Mucosa of gallbladder (tissue), 1 donor: ENCODE data around the gene PHYHIPL. TPM values are rescaled to one million over a fixed set of nuclear protein-coding genes. Genes with fewer than 3 reads are reported as not detected.
"Not testable (repeated sequence)": the region's sequence is repeated elsewhere in the genome, so short reads cannot be mapped to it uniquely, and the experiment has no call there.

ENCODE experiments used
- DNase-seq: peaks from one replicate; pipeline ENCODE4 v3.0.0-alpha.2; 2020; ENCODE audit warnings: low spot score
- total RNA-seq: library from RNA; stranded (reverse); gene quantifications from one replicate; pipeline ENCODE4 v1.2.1, GENCODE V29; 2021
- donor health status: DM: no; HTN: no; CAD: no.

The PHYHIPL gene
- total RNA-seq, 1 donor from 2014 or later, result 0.20 TPM

DNA sequence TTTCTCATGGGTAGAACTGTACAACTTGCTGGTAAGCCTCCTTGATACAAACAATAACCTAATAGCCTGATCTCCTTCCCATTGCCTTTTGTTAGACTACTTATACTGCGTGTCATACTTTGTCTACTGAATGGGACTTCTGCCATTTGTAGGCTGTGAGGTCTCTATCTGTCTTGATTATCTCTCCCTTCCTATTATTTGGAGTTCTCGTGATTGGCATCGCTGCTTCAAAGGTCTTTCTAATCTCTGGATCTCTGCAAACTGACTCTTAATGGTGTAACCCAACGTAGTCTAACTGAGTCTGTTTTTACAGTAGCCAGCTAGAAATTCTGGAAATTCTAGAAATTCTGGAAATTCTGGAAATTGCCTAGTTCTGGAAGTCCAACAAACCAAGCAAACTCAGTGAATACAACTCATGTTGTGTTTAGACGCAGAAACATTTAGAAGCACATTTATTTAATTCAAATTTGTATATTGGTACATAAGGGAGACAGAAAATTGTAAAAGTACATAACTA is 29.8 kb downstream of the PHYHIPL start:
- DNase-seq, result no peak

DNA sequence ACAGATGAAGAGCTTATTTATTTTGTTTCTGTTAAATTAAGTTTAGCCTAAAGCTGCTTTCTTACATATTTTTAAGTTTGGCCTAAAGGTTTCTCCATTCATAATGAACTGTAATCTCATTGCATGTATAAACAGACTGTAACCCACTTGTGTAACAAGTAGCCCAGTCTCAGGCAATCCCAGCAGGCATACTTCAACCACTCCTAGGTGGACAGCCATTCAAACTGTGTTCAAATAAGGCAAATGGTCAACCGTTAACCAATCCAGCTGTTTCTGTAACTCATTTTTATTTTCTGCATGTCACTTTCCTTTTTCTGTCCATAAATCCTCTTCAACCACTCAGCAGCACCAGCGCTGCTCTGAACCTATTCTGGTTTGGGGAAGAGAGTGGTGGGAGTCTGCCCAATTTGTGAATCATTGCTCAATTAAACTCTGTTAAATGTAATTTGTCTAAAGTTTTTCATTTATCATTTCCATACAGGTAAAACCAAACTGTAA is 35.9 kb downstream of the PHYHIPL start:
- DNase-seq, result no peak

DNA sequence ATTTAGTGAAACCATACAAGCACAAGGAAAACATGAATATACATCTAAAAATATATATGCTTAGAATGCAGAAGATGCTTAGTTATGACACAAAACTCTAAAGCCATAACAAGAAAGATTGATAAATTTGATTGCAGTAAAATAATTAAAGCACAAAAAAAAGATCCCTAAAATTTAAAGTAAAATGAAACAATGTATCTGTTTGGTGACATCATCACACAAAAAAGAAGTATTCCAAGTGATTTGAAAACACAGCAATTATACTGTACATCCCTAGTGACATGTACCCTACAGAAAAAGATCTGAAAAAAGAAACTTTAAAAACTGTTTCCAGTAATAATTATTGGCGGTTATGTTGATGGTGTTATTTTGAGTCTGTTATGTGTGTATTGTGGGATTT is 37.7 kb downstream of the PHYHIPL start:
- DNase-seq, result no peak

DNA sequence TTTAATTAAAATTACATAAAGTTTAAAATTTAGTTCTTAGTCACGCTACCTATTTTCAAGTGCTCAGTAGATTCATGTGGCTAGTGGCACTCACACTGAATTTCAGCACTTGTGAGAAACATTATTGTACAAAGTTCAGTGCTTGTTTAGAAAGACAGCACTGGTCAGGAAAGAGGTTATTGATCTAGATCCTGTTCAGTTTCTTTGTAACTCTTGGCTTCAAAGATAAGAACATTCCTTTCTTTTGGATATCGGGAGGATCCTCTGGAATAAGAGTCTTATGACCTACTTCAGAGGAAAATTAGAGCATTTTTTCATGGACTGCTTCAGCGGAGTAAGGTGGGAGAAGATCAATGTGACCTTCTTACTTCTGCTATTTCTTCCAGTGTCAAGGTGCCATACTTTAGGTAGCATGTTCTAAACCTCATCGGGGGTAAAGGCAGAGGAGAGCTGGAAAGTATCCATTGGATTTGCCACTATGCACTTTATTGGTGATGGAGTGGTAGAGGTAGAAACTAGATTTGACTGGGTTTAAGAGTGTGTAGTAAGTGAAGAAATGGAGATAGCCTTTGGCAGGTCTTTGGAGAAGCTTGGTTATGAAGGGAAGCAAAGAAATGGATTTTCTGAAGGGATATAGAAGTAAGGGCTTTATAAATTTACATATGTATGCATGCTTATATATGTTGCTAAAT is 39.9 kb downstream of the PHYHIPL start:
- DNase-seq, result no peak

DNA sequence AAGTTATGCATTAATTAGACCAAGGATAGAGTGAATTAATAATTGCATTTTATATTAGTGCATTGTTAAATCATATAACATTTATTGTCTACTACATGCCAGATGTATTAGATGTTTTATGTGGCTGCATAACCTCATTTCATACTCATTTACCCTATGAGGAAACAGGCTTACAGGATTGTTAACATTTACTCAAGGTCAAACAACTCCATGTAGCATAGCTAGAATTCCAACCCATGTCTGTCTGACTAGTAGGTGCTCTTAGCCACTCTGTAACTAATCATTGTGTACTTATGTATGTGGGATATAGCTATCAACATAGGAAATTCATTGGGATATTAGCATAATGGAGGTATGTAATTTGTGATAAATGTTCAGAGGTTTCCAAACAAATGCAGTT is 46.3 kb downstream of the PHYHIPL start:
- DNase-seq, result no peak

DNA sequence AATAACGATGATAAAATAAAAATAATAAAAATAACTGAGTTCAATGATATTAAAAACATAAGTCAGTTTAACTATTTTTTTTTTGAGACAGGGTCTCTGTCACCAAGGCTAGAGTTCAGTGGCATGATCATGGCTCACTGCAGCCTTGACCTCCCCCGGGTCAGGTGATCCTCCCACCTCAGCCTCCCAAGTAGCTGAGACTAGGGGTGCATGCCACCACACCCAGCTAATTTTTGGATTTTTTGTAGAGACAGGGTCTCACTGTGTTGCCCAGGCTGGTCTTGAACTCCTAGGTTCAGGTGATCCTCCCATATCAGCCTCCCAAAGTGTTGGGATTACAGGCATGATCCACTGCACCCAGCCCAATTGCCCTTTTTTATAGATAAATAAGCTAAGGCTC is 47.2 kb downstream of the PHYHIPL start:
- DNase-seq, result not testable (repeated sequence)

DNA sequence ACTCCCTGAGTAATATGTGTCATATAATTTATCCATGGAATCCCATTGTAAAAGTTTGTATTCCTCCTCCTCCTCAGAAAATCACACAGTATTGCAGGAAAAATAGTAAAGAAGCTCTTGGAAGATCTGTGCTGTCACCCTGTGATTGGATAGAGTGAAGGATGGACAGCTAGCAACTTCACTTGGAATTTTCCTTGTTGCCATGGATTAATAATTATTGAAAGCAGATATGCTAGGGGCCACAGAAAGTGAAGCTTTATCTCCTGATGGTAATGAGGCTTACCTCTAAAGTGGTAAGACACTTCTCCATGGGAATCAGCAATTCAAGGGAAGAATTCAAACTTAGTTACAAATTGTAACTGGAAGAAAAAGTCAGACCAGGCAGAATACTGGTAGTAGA is 48.8 kb downstream of the PHYHIPL start:
- no peak for DNase-seq

DNA sequence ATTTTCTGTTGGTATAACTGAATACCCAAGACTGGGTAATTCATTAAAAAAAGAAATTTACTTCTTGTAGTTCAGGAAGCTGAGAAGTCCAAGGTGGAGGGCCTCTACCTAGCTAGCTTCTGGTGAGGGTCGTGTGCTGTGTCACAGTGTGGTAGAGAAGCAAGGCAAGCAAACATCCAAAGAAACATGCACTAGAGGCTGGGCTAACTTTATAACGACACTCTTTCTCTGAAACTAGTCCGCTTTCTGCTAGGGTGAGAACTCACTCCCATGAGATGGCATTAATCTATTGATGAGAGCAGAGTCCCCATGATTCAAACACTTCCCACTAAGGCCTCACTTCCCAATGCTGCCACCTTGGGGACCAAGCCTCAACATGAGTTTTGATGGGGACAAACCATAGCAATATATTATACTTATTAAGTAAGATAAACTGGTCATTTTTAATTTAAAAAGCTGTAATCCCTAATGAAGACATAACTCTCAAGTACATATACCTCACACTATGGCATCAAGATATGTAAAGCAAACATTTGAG is 50.8 kb downstream of the PHYHIPL start:
- no peak for DNase-seq

DNA sequence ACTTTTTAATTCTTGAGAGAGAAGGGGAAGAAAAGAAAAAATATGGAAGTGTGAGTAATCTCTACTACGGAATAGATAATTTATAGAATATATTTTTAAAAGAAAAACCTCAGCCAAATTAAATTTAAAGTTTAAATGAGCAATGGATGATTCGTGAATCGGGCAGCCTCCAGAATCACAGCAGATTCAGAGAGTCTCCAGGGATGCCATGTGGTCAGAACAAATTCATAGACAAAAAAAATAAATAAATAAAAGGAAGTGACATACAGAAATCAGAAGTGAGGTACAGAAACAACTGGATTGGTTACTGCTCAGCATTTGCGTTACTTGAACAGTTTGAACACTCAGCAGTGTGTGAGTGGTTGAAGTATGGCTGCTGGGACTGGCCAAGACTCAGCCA is 53.0 kb downstream of the PHYHIPL start:
- no peak for DNase-seq

DNA sequence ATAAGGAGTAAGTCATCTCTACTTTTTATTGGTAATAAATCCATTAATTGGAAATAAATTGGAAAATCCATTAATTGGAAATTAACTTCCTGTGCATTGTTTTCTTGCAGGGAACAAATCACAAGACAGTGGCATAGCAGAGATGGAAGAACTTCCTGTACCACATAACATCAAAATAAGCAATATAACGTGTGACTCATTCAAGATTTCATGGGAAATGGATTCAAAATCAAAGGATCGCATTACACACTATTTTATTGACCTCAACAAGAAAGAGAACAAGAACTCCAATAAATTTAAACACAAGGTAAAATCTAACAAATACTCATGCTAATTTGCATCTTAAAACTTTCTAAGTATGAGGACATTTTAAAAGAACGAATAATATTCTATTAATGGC is 57.8 kb downstream of the PHYHIPL start:
- DNase-seq, result no peak

DNA sequence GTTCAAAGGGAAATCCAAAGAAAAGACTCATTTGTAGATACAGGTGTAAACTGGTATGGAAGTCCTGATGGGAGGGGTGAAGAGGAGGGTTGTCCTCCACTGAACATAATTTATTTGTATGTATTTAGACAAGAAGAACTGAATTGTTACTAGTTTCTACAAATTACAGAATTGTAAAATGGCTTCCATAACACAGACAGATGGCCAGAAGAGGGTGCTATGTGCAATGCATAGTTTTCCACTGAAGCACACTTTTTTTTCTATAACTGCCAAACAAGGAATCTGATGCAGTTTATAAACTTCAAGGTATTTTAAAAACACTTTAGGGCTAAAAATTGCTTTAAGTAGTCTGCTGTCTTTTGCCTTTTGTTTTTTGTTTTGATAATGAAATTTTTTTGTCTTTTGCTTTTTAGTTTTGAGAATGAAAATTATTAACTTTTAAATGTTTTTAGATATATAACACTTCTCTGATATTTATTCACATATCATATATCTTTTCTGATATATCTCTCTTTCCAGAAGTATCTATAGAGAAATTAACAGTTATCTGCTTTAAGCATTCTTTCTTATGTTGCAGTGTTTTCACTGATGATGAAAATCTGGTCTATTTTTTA is 58.5 kb downstream of the PHYHIPL start:
- no peak for DNase-seq

DNA sequence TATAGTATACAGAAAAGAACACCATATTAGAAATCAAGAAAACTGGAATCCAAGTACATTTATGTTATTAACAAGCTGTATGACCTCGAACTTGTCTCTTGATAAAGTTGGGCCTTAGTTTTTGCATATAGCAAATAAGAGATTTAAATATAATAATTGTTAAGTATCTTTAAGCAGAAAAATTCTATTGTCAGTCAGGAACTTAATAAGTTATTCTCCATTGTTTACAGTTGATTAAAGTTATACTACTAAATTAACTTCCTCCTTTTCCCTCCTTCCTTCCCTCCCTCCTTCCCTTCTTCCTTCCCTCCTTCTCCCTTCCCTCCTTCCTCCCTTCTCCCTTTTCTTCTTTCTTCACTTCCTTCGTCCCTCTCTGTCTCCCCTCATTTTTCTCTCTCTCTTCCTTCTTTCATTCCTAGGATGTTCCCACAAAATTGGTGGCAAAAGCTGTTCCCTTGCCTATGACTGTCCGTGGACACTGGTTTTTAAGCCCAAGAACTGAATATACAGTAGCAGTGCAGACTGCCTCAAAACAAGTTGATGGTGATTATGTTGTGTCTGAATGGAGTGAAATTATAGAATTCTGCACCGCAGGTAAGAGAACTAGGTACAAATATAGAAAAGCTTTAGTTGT is 59.7 kb downstream of the PHYHIPL start:
- DNase-seq, result no peak

DNA sequence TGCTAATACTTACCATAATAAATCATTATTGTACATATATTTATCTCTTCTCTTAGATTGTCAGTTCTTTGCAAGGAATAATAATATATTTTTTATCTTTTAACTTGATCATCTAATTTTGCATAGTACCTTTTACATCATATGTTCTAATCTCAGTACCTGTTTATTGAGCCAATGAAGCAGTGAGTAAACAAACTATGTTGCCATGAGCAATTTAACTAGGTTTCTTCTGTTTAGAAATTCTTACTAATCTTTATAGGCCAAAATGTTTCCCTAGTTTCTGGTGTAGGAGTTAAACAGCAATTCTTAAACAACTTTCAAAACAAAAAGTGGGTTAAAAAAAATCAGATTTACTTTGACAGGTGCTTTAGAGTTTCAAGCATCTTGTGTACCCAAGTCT is 61.3 kb downstream of the PHYHIPL start:
- no peak for DNase-seq

DNA sequence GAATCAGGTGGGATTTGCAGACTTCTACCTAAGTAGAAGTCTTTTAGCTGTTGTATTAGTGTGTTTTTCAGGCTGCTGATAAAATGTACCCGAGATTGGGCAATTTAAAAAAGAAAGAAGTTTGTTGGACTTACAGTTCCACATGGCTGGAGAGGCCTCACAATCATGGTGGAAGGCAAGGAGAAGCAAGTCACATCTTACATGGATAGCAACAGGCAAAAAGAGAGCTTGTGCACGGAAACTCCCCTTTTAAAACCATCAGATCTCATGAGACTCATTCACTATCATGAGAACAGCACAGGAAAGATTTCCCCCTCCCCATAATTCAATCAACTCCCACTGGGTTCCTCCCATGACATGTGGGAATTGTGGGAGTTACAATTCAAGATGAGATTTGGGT is 62.7 kb downstream of the PHYHIPL start:
- DNase-seq, result not testable (repeated sequence)

DNA sequence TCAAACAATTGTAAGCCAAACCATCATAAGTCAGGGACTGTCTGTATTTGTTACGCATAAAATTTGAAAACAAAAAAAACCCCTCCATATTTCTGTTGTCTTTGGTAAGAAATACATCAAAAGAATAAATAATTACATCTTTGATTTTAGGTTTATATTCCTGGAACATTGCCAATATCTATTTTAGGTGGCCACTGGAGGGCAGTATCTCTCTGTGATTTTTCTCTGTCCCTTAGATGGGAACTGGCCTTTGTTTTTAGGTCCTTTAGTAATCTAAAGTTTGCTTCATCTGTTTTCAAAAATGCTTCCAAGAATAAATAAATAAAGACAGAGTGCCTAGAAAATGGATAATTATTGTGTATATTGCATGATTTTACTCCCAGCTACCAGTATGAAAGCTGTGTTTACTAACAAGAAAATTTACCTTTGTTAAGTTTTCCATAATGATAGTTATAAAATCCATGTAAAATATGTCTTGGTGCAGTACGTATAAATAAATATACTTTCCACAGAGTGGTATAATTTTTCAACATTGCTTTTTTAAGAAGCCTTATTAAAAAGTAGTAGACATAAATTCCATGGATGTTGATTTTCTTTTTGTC is 64.2 kb downstream of the PHYHIPL start:
- peak; percentile 16 for DNase-seq

DNA sequence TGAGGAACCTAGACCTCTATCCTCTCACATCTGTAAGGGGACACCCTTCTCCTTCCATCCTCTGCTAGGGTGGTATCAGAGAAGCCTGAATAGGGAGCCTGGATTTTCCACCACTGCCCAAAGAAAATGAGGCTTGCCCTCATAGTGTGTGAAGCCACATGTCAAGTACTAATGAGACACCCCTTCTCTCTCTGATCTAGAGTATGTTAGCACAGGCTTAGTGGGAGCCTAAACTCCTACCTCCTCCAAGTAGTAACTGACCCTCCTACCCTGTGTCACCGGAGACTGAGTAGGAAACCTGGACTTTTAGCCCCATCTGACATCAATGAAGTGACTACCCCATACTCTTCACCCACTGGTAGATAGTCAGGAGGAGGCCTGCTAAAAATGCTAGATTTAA is 65.6 kb downstream of the PHYHIPL start:
- DNase-seq, result no peak

DNA sequence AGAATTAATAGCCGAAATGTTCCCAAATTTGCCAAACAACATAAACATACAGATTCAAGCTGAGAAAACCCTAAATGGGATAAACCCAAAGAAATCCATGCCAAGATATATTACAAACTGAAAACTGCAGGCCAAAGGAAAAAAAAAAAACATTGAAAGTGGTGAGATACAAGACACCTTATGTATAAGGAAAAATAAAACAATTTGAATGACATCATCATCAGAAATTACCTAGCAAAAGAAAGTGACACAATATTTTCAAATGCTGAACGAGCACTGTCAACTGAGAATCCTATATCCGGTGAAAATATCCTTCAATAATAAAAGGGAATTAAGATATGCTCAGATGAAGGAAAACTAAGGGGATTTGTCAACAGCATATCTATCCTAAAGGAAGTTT is 66.5 kb downstream of the PHYHIPL start:
- no peak for DNase-seq

DNA sequence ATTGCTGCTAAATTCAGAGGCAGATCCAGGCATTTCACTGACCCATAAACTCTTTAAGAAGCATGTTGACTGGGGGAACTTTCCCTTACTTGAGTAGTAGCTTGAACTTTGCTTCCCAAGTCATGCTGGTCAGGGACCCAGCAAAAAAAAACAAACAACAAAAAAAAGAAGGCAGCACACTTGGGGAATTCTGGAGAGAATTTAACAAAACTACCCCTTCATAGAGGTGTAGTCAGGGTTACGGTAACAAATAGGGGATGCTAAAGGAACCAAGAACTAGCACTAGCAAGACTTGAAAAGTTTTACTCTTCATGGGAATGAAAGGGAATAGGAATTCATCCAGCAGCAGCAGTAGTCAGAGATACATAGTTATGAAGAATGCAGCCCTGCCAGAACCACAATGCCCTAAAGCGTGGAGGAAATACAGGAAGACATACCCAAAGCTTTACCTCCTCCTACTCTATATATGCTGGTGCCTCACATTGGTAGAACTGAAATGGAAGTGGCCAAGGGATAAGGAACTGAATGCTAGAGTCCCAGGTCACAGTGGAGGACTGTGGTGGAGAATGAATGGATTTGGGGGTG is 67.3 kb downstream of the PHYHIPL start:
- DNase-seq, result no peak

DNA sequence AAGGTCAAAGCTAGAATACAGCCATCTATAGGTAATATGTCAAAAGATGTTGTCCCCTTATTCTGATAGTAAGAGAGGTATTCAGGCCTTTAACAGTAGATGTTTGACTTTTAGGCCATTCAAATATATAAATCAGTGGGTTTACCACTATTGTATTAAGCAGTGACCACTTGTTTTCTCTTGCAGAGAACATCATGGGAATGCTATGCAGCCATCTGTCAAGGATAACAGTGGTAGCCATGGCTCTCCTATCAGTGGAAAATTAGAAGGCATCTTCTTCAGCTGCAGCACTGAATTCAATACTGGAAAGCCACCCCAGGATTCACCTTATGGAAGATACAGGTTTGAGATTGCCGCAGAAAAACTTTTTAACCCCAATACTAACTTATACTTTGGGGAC is 68.4 kb downstream of the PHYHIPL start:
- DNase-seq, result no peak

DNA sequence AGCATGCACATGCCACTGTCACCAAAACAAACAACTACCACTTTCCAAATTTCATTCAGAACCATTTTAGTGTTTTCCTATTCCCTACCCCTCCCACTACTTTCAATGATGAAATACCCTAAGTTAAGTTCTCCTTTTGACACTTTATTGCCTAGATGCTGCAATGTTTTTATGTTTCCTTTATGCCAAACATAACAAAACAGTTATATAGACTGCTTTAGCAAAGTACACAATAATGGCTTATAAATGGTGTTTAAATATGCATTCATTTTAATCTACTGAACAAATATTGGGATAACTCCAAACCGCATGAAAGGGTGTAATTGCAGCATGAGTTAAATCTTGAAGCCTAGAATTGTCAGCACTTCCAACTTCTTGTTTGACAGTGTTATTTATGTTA is 69.2 kb downstream of the PHYHIPL start:
- no peak for DNase-seq

DNA sequence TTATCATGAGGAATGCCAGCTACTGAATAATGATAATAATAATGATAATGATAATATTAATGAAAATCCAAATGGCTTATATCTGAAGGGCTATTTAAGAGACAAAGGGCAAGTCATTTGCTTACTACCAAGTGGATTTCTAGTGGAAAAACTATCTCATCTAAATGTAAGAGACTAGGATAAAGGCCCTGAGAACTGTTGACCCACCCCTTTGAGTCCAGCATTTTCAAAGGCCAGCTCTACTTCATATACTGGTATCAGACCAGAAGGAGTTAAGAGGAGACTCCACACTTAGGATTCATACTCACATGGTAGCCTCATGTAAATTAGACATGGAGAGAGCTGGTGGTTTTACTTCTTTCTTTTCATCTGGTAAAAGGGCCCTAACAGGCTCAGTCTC is 76.0 kb downstream of the PHYHIPL start:
- DNase-seq, result no peak

DNA sequence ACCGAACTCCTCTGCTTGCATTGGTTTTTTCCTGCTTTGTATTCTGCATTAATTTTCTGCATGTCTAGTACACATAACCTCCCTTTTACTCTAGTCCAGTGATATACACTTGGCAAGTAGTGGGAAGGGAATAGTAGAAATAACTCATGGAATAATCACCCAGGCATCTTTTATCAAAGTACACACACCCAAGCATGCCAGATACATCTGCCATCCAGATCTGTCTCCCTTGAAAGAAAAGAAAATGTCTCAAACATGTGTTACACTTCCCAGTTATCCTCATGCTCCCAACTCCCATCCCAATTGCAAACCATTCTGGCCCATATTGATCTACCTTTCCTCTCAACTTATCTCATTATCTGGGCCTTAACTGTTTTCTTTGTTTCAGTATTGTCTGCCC is 79.0 kb downstream of the PHYHIPL start:
- DNase-seq, result no peak
